ENCODE measurements around the gene SLC35F1. TPM values are rescaled to one million over a fixed set of nuclear protein-coding genes. Genes with fewer than 3 reads are reported as not detected.

The SLC35F1 gene
- total RNA-seq, 1 experiment from 2014 or later, result not detected

- no peak for DNase-seq (ENCODE audit: low spot score)
Measured at GRCh38 chr6:118313762-118314161, 406.7 kb downstream of the SLC35F1 start.

- DNase-seq (ENCODE audit: low spot score), result no peak
Measured at GRCh38 chr6:118316796-118317384, 409.8 kb downstream of the SLC35F1 start.

GRCh38 chr6:118317581-118318563, 410.8 kb downstream of the SLC35F1 start:
- no peak for DNase-seq (ENCODE audit: low spot score)

- DNase-seq (ENCODE audit: low spot score), result no peak
Measured at GRCh38 chr6:118318648-118319047, 411.6 kb downstream of the SLC35F1 start.

- no peak for DNase-seq (ENCODE audit: low spot score)
Measured at GRCh38 chr6:118319416-118319815, 412.4 kb downstream of the SLC35F1 start.

- no peak for DNase-seq (ENCODE audit: low spot score)
Measured at GRCh38 chr6:118319894-118320649, 413.0 kb downstream of the SLC35F1 start.

- no peak for DNase-seq (ENCODE audit: low spot score)
Measured at GRCh38 chr6:118320652-118321051, 413.6 kb downstream of the SLC35F1 start.

- no peak for DNase-seq (ENCODE audit: low spot score)
Measured at GRCh38 chr6:118324116-118324515, 417.1 kb downstream of the SLC35F1 start.

- DNase-seq (ENCODE audit: low spot score), result peak; percentile 19
Measured at GRCh38 chr6:118325220-118325860, 418.3 kb downstream of the SLC35F1 start.

- no peak for DNase-seq (ENCODE audit: low spot score)
Measured at GRCh38 chr6:118326712-118327111, 419.6 kb downstream of the SLC35F1 start.

- no peak for DNase-seq (ENCODE audit: low spot score)
Measured at GRCh38 chr6:118327237-118327636, 420.2 kb downstream of the SLC35F1 start.

GRCh38 chr6:118333772-118334171, 426.7 kb downstream of the SLC35F1 start:
- no peak for DNase-seq (ENCODE audit: low spot score)

- no peak for DNase-seq (ENCODE audit: low spot score)
Measured at GRCh38 chr6:118334634-118335033, 427.6 kb downstream of the SLC35F1 start.

- DNase-seq (ENCODE audit: low spot score), result no peak
Measured at GRCh38 chr6:118335325-118335816, 428.3 kb downstream of the SLC35F1 start.

- DNase-seq (ENCODE audit: low spot score), result no peak
Measured at GRCh38 chr6:118344014-118344670, 437.1 kb downstream of the SLC35F1 start.

- DNase-seq (ENCODE audit: low spot score), result no peak
Measured at GRCh38 chr6:118350881-118351430, 443.9 kb downstream of the SLC35F1 start.

- DNase-seq (ENCODE audit: low spot score), result no peak
Measured at GRCh38 chr6:118353564-118353963, 446.5 kb downstream of the SLC35F1 start.

- no peak for DNase-seq (ENCODE audit: low spot score)
Measured at GRCh38 chr6:118354641-118355040, 447.6 kb downstream of the SLC35F1 start.

- no peak for DNase-seq (ENCODE audit: low spot score)
Measured at GRCh38 chr6:118356054-118356453, 449.0 kb downstream of the SLC35F1 start.

GRCh38 chr6:118356686-118357085, 449.6 kb downstream of the SLC35F1 start:
- DNase-seq (ENCODE audit: low spot score), result no peak
